ENCODE results near the gene GRIK3.

The GRIK3 gene

DNA sequence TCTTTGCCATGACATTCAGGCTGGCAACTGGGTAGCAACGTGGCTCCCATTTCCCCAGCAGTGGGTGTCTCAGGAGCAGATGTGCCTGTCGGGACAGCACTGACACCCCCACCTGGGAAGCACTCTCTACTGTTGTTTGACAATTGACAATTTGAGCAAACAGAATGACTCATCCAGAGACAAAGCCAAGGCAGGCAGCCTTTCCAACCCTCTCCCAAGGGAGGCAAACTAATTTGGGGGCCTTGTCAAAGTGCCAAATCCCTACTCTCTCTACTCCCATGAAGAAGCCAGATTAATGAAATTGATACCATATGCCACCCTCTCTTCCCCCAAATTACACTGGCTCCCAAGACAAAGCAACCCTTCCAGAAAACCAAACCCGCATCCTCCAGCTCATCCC, 65.6 kb downstream of the GRIK3 start:
- TF ChIP-seq, protein P1, sequence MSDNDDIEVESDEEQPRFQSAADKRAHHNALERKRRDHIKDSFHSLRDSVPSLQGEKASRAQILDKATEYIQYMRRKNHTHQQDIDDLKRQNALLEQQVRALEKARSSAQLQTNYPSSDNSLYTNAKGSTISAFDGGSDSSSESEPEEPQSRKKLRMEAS (IDR thresholded peaks at IDR 0.05): no peak
- TF ChIP-seq EGR1 (IDR thresholded peaks at IDR 0.05): no peak
- TF ChIP-seq, protein P2, sequence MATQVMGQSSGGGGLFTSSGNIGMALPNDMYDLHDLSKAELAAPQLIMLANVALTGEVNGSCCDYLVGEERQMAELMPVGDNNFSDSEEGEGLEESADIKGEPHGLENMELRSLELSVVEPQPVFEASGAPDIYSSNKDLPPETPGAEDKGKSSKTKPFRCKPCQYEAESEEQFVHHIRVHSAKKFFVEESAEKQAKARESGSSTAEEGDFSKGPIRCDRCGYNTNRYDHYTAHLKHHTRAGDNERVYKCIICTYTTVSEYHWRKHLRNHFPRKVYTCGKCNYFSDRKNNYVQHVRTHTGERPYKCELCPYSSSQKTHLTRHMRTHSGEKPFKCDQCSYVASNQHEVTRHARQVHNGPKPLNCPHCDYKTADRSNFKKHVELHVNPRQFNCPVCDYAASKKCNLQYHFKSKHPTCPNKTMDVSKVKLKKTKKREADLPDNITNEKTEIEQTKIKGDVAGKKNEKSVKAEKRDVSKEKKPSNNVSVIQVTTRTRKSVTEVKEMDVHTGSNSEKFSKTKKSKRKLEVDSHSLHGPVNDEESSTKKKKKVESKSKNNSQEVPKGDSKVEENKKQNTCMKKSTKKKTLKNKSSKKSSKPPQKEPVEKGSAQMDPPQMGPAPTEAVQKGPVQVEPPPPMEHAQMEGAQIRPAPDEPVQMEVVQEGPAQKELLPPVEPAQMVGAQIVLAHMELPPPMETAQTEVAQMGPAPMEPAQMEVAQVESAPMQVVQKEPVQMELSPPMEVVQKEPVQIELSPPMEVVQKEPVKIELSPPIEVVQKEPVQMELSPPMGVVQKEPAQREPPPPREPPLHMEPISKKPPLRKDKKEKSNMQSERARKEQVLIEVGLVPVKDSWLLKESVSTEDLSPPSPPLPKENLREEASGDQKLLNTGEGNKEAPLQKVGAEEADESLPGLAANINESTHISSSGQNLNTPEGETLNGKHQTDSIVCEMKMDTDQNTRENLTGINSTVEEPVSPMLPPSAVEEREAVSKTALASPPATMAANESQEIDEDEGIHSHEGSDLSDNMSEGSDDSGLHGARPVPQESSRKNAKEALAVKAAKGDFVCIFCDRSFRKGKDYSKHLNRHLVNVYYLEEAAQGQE (IDR thresholded peaks at IDR 0.05; ENCODE audit: low read depth): no peak
- TF ChIP-seq YY1 (IDR thresholded peaks at IDR 0.05; ENCODE audit: low read depth): no peak
- TF ChIP-seq ZBTB7A (IDR thresholded peaks at IDR 0.05; ENCODE audit: low read depth): no peak
- no peak for TF ChIP-seq CREB1 (IDR thresholded peaks at IDR 0.05; ENCODE audit: low read depth)
- TF ChIP-seq TCF12 (IDR thresholded peaks at IDR 0.05; ENCODE audit: low read depth): no peak
- no peak for TF ChIP-seq TEAD4 (IDR thresholded peaks at IDR 0.05)
- no peak for TF ChIP-seq EP300 (IDR thresholded peaks at IDR 0.05; ENCODE audit: borderline replicate concordance)
- TF ChIP-seq, protein P3, sequence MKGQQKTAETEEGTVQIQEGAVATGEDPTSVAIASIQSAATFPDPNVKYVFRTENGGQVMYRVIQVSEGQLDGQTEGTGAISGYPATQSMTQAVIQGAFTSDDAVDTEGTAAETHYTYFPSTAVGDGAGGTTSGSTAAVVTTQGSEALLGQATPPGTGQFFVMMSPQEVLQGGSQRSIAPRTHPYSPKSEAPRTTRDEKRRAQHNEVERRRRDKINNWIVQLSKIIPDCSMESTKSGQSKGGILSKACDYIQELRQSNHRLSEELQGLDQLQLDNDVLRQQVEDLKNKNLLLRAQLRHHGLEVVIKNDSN (IDR thresholded peaks at IDR 0.05): no peak
- no peak for TF ChIP-seq TAF1 (IDR thresholded peaks at IDR 0.05; ENCODE audit: low read depth)
- no peak for TF ChIP-seq CEBPB (IDR thresholded peaks at IDR 0.05)
- TF ChIP-seq NFIC (IDR thresholded peaks at IDR 0.05): no peak
- no peak for TF ChIP-seq FOXM1 (IDR thresholded peaks at IDR 0.05; ENCODE audit: borderline replicate concordance, low read depth)
- no peak for TF ChIP-seq RAD21 (IDR thresholded peaks at IDR 0.05; ENCODE audit: low read depth)

DNA sequence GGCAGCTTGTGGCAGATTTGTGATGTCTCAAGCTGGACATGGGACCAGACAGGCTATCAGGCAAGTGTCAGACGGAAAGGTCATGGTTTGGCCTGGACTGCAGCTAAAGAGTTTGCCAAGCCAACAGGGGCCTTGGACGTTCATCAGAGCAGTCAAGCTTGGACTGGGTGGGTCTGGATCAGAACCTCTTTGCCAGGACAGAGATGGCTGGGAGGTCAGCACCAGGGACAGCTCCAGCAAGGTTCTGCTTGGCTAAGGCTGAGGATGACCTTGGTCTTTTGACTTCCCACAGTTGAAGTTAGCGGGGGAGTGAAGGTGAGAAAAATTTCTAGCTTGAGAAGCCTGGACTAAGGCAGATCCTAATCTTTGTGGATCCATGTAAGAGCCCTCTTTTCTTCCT, 68.1 kb downstream of the GRIK3 start:
- no peak for TF ChIP-seq YY1 (IDR thresholded peaks at IDR 0.05; ENCODE audit: low read depth)
- TF ChIP-seq TAF1 (IDR thresholded peaks at IDR 0.05; ENCODE audit: low read depth): no peak
- no peak for TF ChIP-seq CREB1 (IDR thresholded peaks at IDR 0.05; ENCODE audit: low read depth)
- TF ChIP-seq TEAD4 (IDR thresholded peaks at IDR 0.05): no peak
- TF ChIP-seq, protein P2 (IDR thresholded peaks at IDR 0.05; ENCODE audit: low read depth): peak; percentile 97
- TF ChIP-seq EP300 (IDR thresholded peaks at IDR 0.05; ENCODE audit: borderline replicate concordance): no peak

DNA sequence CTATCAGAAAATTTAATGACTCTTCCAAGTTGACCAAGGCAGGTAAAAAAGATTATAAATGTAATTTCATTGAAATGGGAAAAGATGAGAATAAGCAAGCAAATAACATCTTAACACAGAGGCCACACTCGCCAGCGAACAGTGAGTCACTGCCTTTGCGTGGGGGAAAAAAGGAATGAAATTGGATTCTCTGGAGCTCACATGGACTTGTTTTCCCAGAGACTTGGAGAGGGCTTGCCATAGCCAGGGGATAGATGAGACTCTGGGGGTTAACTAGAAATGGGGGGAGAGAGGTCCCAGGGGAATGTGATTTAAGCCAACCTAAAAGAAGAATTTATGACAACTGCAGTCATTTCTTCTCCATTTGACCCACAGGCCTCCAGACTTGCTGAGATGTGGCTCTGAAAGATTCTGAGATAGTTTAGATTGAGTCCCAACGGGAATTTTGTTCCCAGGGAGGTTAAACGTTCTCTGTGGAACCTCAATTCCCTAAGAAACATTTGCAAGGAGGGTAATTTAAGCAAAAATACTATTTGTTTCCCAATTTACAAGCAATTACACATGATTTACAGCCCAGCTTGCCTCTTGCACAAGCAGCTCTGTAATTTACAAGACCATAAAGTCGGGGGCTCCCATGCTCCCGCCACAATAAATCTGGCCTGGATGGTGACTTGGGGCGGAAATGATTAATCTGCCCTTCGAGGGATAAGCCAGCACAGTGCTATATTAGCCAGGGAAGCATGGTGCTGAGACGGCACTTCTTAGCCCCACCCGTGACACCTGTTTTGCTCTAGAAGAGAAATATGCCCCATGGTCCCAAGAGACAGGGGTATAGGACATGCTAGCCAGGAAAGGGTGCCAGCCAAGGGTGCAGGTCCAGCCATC, 68.8 kb downstream of the GRIK3 start:
- no peak for TF ChIP-seq CEBPB (IDR thresholded peaks at IDR 0.05)
- TF ChIP-seq YY1 (IDR thresholded peaks at IDR 0.05; ENCODE audit: low read depth): no peak
- no peak for TF ChIP-seq TEAD4 (IDR thresholded peaks at IDR 0.05)

DNA sequence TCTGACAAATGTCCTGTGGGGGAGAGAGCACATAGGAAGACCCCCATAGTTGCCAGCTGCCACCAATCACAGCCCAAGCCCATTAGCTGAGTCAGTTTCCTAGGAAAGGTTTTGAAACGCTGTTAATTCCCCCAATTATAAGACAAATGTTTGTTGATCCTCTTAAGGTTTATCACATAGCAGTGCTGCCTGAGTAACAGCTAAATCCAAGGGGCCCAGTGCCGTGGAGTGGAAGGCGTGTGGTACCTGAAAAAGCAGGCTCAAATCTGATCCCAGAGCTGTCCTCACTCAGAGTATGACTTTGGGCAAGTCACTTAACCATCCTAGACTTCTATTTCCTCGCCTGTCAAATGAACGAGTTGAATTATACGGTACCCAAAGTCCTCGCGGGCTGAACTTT, 69.5 kb downstream of the GRIK3 start:
- TF ChIP-seq, protein P3 (IDR thresholded peaks at IDR 0.05): no peak
- no peak for TF ChIP-seq TEAD4 (IDR thresholded peaks at IDR 0.05)
- no peak for TF ChIP-seq EGR1 (IDR thresholded peaks at IDR 0.05)
- TF ChIP-seq TCF12 (IDR thresholded peaks at IDR 0.05; ENCODE audit: low read depth): no peak
- TF ChIP-seq, protein P1 (IDR thresholded peaks at IDR 0.05): no peak
- TF ChIP-seq NFIC (IDR thresholded peaks at IDR 0.05): no peak
- TF ChIP-seq, protein P2 (IDR thresholded peaks at IDR 0.05; ENCODE audit: low read depth): no peak
- no peak for TF ChIP-seq CEBPB (IDR thresholded peaks at IDR 0.05)
- TF ChIP-seq FOXM1 (IDR thresholded peaks at IDR 0.05; ENCODE audit: borderline replicate concordance, low read depth): no peak
- no peak for TF ChIP-seq ZBTB7A (IDR thresholded peaks at IDR 0.05; ENCODE audit: low read depth)
- TF ChIP-seq EP300 (IDR thresholded peaks at IDR 0.05; ENCODE audit: borderline replicate concordance): no peak
- TF ChIP-seq RAD21 (IDR thresholded peaks at IDR 0.05; ENCODE audit: low read depth): no peak
- TF ChIP-seq YY1 (IDR thresholded peaks at IDR 0.05; ENCODE audit: low read depth): no peak
- no peak for TF ChIP-seq TAF1 (IDR thresholded peaks at IDR 0.05; ENCODE audit: low read depth)
- no peak for TF ChIP-seq CREB1 (IDR thresholded peaks at IDR 0.05; ENCODE audit: low read depth)
